HG03442 (cell line): ENCODE results near the gene AGFG1.

Experiments
- ATAC-seq: cut with Tn5 transposase; IDR thresholded peaks from one replicate; pipeline ENCODE4 v1.9.1; 2021; ENCODE audit warnings: mild to moderate bottlenecking, moderate library complexity; ENCODE audit not compliant: unreplicated experiment

Gene AGFG1

GRCh38 chr2:227461811-227462461, 10.0 kb upstream of the AGFG1 start:
- peak; percentile 14 for ATAC-seq

GRCh38 chr2:227462462-227462951, 9.4 kb upstream of the AGFG1 start:
- ATAC-seq, result peak; percentile 46

DNA sequence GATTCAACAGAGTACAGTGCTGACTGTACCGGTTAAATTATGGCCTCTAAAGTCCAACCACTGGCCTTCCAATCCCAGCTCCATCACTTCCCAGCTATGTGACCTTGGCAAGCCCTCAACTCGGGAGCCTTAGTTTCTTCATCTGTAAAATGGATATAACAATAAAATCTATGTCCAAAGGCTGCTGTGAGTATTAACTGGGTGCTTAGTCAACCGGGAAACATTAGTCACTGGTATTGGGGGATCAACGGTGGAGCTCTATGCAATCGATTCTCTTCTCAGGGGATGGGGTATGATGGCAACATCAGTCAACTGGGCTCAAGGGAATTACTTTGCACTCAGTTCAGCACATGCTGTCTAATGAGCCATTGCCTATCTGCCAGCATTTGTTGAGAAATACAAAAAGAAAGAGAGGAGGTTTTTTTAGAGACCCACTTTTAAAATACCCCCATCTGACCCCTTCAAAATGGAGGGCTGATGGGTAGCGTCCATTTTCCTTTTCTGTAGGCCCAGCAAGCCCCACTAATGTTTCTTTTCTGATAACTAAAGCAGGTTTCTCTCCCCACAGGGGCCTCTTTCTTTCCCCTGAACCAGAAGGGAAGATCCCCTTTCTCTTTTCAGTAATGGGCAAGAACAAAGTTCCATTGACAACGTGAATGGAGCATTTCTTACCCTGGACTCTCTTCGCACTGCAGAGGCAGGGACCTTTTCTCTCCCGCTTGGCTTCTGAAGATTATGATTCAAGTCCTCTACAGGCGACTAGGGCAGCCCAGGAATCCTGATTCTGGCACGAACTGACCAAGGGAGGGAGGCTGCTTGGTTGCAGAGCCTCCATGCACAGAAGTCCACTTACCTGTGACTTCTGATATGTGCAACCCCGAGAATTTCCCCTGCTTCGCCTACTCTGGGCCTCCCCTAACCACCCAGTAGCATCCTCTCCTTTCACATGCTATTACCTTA, 8.7 kb upstream of the AGFG1 start:
- ATAC-seq, result peak; percentile 24

- ATAC-seq, result no peak
Measured at GRCh38 chr2:227464361-227464760, 7.6 kb upstream of the AGFG1 start.

- no peak for ATAC-seq
Measured at GRCh38 chr2:227464851-227465250, 7.1 kb upstream of the AGFG1 start.

- ATAC-seq, result no peak
Measured at GRCh38 chr2:227466887-227467600, 4.9 kb upstream of the AGFG1 start.

DNA sequence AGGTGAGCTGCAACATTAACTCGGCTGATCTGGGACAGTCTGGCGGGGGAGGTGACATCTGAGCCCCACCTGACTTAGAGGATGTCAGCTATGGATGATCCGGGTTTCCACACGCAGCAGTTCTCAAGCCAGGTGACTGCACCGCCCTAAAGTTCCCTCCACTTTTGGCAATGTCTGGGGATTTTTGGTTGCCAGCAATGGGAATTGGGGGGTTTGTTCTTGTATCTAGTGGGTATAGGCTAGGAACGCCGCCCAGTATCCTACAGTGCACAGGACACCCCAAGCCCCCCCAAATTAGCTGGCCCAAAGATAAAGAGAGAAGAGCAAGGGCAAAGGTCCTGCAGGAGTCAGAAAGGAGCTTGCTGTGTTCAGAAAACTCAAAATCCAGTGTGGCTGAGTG, 544 bp upstream of the AGFG1 start:
- no peak for ATAC-seq

- peak; percentile 59 for ATAC-seq
Measured at GRCh38 chr2:227472265-227473121, 537 bp downstream of the AGFG1 start.

- ATAC-seq, result no peak
Measured at GRCh38 chr2:227473122-227473461, 1.1 kb downstream of the AGFG1 start.

GRCh38 chr2:227473806-227474205, 1.9 kb downstream of the AGFG1 start:
- no peak for ATAC-seq

- ATAC-seq, result no peak
Measured at GRCh38 chr2:227474410-227474809, 2.5 kb downstream of the AGFG1 start.

DNA sequence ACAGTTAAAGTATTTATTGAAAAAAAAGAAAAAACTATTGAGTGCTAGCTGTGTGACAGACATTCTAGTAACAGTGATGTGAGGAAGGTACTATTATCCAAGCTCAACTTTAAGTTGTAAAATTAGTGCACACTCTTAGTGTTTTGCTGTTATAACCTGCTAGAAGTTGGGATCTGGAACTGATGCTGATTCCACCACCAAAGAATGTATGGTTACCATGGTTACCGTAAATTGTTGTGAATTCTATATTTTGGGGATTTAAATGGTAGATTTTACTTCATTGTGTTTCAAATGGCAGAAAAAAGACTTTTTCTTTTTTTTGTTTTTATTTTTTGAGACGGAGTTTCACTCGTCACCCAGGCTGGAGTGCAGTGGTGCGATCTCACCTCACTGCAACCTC, 5.3 kb downstream of the AGFG1 start:
- no peak for ATAC-seq

DNA sequence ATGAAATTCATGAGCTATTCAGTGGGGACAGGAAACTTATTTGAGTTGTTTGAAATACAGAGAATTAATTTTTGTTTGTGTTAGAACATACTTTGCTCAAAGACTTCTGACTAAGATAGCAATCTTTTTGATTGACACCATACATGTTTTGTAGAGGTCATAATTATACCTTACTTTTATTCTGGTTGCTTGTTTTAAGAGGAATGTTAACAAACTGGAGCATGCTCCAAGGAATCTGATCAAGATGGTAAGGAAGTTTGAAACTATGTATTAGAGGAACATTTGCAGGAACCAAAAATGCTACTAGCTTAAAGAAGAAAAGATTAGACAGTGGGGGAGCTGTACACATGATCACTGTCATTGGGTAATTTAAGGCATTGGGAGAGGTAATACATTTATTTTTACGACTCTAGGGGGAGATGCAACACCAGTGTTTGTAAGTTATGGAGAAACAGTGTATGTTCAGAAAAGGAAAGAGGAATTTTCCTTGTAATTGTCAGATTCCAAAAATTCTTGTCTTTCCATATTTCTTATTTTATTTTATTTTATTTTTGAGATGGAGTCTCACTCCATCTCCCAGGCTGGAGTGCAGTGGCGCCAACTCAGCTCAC, 8.0 kb downstream of the AGFG1 start:
- peak; percentile 28 for ATAC-seq

DNA sequence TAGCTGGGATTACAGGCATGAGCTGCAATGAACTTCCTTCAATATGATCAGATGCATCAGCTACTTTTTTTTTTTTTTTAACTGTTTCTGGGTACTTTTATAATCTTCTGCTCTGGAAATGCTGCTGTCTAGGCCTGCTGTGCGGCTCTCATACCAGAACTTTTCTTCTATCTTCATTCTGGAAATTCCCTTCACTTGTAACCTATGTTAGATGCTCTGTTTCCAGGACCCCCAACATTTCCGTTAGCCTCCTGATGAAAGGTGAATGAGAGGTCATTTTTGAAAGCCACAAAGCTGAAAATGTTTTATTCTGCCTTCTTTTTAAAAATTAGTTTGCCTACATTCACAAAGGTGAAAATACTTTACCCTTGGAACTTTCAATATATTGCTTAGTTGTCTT, 8.6 kb downstream of the AGFG1 start:
- peak; percentile 45 for ATAC-seq

GRCh38 chr2:227482638-227483340, 10.8 kb downstream of the AGFG1 start:
- ATAC-seq, result peak; percentile 84

DNA sequence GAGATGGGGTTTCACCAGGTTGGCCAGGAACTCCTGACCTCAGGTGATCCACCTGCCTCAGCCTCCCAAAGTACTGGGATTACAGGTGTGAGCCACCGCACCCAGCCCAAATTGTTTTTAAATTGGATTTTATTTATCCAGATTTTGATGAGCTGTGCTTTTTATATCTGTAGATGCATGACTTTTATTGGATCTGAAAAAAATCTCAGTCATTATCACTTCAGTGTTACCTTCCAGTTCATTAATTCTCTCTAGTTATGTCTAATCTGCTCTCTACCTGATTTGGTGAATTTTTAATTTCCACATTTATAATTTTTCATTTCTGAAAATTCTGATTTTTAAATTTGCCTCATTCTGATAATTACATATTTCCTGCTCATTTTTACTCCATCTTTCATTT, 13.5 kb downstream of the AGFG1 start:
- ATAC-seq, result no peak

- ATAC-seq, result no peak
Measured at GRCh38 chr2:227486688-227487087, 14.7 kb downstream of the AGFG1 start.

DNA sequence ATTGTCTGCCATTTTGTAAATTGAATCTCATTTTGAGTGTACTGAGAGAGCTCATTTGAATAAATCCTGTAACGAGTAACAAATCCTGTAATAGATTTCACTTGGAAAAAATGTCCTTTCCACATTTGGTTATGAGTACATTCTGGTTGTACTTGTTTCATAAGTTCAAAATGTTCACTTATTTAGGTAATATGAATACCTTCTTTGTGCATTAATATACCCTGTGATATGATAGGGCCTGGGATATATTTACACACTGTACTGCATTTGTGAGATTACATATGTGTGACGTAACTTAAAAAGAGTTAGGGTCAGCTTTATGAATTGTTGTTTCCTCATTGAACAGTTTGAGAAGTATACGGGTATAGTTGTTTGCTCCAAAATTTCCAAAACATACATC, 16.1 kb downstream of the AGFG1 start:
- ATAC-seq, result no peak

- ATAC-seq, result no peak
Measured at GRCh38 chr2:227491386-227491785, 19.4 kb downstream of the AGFG1 start.

DNA sequence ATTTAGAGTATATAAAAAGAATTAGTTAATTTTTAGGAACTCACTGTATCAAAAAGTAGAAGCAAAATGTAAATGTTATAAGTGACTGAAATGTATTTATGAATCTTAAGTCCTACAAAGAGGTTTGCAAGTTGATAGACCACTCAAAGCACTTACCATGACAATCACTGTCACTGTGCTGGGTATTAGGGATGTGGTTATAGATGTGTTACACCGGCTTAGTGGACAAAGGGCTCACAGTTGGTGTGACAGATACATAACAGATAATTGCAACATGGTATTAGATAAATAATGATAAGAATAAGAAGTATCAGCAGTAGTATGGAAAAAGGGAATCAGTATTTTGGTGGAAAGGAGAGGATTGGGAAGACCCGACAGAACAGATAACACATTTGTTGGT, 21.6 kb downstream of the AGFG1 start:
- ATAC-seq, result no peak
